ENCODE data around the gene MAB21L2. TPM values are rescaled to one million over a fixed set of nuclear protein-coding genes. Genes with fewer than 3 reads are reported as not detected.
A peak's percentile ranks its signal among the peaks of the same experiment; 100 is the strongest.

MAB21L2 gene
- total RNA-seq, 1 donor from 2014 or later, result 0.11 TPM

DNA sequence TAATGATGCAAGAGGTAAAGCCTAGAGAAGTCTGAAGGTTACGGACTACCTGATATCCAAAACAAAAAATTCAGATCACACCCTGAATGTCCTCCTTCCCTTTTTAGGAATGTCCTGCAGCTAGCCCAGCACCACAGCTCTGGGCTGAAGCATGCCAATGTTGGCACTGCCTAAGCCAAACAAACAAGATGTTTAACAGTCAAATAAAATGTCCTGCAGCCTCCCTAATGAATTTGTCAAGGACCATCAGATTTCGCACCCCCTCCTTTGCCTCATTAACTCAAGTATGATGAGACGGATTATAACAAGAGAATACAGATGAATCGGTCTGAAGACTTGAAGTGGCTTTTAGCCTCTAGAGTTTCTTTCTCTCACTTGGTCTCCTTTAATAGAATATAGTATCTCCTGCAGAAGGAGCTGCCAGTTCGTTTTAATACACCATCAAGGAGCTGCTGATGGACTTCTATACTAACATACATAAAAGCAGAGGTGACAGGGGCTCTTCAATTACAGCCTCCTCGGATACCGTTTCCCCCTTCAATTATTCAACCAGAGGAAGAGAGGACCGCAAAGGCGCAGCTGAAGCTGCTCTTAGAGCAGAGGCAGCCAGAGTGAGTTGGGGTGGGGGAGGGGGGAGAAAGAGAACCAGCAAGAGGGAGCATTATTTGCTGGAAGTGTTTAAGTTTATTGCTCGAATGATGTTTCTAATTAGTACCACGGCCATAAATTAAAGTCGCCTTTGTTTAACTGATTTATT is 3.0 kb upstream of the MAB21L2 start:
- peak overlapping the region; percentile 61 for H3K4me3 ChIP-seq
- DNase-seq, result no peak
- H3K27me3 ChIP-seq (ENCODE audit: low read depth), result peaks cover 4% of the 10 kb centered on the region
- TF ChIP-seq, protein P1, sequence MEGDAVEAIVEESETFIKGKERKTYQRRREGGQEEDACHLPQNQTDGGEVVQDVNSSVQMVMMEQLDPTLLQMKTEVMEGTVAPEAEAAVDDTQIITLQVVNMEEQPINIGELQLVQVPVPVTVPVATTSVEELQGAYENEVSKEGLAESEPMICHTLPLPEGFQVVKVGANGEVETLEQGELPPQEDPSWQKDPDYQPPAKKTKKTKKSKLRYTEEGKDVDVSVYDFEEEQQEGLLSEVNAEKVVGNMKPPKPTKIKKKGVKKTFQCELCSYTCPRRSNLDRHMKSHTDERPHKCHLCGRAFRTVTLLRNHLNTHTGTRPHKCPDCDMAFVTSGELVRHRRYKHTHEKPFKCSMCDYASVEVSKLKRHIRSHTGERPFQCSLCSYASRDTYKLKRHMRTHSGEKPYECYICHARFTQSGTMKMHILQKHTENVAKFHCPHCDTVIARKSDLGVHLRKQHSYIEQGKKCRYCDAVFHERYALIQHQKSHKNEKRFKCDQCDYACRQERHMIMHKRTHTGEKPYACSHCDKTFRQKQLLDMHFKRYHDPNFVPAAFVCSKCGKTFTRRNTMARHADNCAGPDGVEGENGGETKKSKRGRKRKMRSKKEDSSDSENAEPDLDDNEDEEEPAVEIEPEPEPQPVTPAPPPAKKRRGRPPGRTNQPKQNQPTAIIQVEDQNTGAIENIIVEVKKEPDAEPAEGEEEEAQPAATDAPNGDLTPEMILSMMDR (IDR thresholded peaks at IDR 0.05; ENCODE audit: borderline replicate concordance), result no peak
- H3K9me3 ChIP-seq (replicated peaks), result no peaks in the 10 kb centered on the region
- intact Hi-C loops (cut with micrococcal nuclease), result no loop called here
- H3K27ac ChIP-seq (replicated peaks), result no peak overlapping the region
- H3K4me1 ChIP-seq, result peaks cover 12% of the 10 kb centered on the region
- H3K36me3 ChIP-seq, result no peaks in the 10 kb centered on the region

DNA sequence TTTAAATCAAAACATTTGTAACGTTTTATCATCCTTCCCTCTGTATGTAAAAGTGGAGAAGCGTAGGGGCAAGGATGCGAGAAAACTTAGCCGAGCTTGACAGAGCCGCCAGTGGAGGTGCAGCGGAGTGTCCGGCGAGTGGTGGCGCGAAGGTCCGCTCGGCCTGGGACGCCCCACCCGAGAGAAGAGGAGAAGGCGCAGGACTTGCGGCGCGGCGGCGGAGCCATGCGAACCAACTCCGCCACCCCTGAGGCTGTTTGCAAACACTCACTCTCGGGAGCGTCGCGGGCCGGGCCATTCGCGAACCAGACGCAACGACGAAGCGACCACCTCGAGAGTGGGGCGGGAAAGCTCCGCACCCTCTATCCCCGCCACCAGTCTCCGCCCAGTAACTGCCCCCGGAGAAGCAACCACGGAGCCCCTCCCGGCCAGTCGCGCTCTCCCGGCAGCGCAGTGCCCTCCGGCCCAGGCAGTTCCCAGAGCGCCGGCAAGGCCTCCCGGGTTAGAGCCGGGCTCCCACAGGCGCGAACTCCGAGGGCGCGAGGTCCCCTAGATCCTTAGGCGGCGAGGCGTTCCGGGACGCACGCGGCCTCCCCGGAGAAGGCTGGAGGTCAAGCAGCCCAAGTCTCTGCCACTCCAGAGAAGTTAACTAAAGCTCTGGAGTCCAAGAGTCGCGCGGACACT is 2.3 kb upstream of the MAB21L2 start:
- TF ChIP-seq, protein P1 (IDR thresholded peaks at IDR 0.05; ENCODE audit: borderline replicate concordance), result no peak

DNA sequence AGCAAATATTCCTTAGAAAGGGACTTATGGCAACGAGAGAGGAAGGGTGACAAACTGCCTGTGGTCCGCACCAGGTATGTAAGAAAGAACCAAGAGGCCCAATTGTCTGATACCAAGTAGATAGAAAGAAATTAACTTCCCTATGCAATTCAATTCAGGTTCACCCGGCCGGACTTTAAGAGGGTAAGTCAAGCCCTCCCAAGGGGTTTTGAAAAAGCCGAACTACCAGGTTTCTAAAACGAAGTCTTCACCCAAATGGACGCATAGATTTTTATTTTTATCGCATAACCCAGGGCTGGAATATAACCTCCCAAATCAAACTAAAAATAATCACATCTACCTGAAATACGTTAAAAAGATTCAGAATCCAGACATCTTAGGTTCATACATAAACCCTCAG is 1.6 kb upstream of the MAB21L2 start:
- H3K9me3 ChIP-seq (replicated peaks), result no peaks in the 10 kb centered on the region
- peak overlapping the region; percentile 61 for H3K4me3 ChIP-seq
- TF ChIP-seq, protein P1 (IDR thresholded peaks at IDR 0.05; ENCODE audit: borderline replicate concordance), result no peak
- H3K36me3 ChIP-seq, result no peaks in the 10 kb centered on the region
- peaks cover 15% of the 10 kb centered on the region for H3K4me1 ChIP-seq
- intact Hi-C loops (cut with micrococcal nuclease), result no loop called here
- DNase-seq, result no peak
- peaks cover 4% of the 10 kb centered on the region for H3K27me3 ChIP-seq (ENCODE audit: low read depth)
- no peak overlapping the region for H3K27ac ChIP-seq (replicated peaks)

More for the DNA sequence above, 2.3 kb upstream of the MAB21L2 start:
- peaks cover 15% of the 10 kb centered on the region for H3K4me1 ChIP-seq
- H3K9me3 ChIP-seq (replicated peaks), result no peaks in the 10 kb centered on the region
- H3K4me3 ChIP-seq, result peak overlapping the region; percentile 61
- peaks cover 4% of the 10 kb centered on the region for H3K27me3 ChIP-seq (ENCODE audit: low read depth)
- no peaks in the 10 kb centered on the region for H3K36me3 ChIP-seq
- no peak overlapping the region for H3K27ac ChIP-seq (replicated peaks)
- DNase-seq, result peak; percentile 21
- intact Hi-C loops (cut with micrococcal nuclease), result no loop called here

DNA sequence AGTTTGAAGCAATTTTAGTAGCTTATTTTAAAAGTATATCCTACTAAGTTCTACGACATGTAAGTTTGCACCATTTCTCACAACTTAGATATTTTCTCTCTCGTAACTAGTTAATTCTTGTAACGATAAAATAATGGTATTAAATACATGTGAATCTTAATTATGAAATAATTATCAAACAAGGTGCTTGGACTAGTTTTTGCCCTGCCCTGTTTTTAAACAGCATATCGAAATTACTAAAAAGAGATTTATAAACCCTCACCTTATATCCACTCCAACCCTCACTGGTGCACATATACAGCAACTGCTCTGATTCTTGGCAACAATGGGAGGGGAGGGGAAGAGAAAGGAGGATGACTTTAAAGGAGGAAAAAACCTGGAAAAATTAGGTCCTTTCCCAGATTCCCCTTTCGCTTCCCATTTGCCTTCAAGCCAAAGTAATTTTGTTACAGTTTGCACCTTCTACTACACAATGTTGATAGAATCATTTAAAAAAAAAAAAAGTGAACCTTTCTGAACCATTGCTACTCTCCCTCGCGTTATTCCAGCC is 820 bp upstream of the MAB21L2 start:
- no peak for DNase-seq
- Histone ChIP-seq H3K36me3 (no peaks in the 10 kb centered on the region), H3K4me3 (peak overlapping the region; percentile 67), H3K9me3 (replicated peaks) (no peaks in the 10 kb centered on the region), H3K27me3 (ENCODE audit: low read depth) (peaks cover 4% of the 10 kb centered on the region), H3K4me1 (peaks cover 15% of the 10 kb centered on the region), H3K27ac (replicated peaks) (no peak overlapping the region)
- intact Hi-C loops (cut with micrococcal nuclease), result no loop called here
- TF ChIP-seq, protein P1 (IDR thresholded peaks at IDR 0.05; ENCODE audit: borderline replicate concordance), result no peak

DNA sequence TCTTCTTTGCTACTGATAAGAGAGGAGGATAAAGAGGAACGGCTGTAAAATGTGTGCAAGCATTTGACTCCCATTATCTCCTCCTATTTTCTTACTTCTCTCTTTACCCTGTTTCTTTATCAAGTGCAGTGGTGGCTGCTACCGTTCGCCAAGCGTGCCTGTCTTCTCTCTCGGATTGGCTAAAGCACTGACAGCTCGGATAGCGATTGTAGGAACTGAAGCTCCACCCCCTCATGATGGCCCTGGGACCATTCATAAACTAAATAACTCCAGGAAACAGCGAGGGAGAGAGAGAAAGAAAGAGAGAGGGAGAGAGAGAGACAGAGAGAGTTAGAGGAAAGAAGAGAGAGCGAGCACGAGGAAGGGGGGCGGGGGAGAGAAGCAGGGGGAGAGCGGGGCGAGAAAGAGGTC is 305 bp upstream of the MAB21L2 start:
- Histone ChIP-seq H3K9me3 (replicated peaks) (no peaks in the 10 kb centered on the region), H3K27me3 (ENCODE audit: low read depth) (peaks cover 4% of the 10 kb centered on the region), H3K4me1 (peaks cover 15% of the 10 kb centered on the region), H3K27ac (replicated peaks) (no peak overlapping the region), H3K4me3 (peak overlapping the region; percentile 67), H3K36me3 (no peaks in the 10 kb centered on the region)
- intact Hi-C loops (cut with micrococcal nuclease), result no loop called here
- DNase-seq, result no peak
- TF ChIP-seq, protein P1 (IDR thresholded peaks at IDR 0.05; ENCODE audit: borderline replicate concordance), result no peak
